Endodermal cell (in vitro differentiated cells): ENCODE results near the gene ESR1. TPM values are rescaled to one million over a fixed set of nuclear protein-coding genes. Genes with fewer than 3 reads are reported as not detected.

Experiments
- DNase-seq: peaks from one replicate; pipeline ENCODE4 v3.0.0-alpha.2; 2017
- H3K27ac ChIP-seq: 2 replicates; pipeline ENCODE4 v1.5.1; 2013; ENCODE audit warnings: mild to moderate bottlenecking, low read depth, low read length, moderate library complexity
- H3K27me3 ChIP-seq: 2 replicates; pipeline ENCODE4 v1.6.1; 2013; ENCODE audit warnings: mild to moderate bottlenecking, low read length, moderate library complexity; ENCODE audit not compliant: insufficient read depth, control insufficient read depth, poor library complexity, severe bottlenecking
- H3K36me3 ChIP-seq: 2 replicates; pipeline ENCODE4 v1.7.0; 2013; ENCODE audit warnings: mild to moderate bottlenecking, low read length, moderate library complexity; ENCODE audit not compliant: control insufficient read depth, insufficient read depth
- H3K4me1 ChIP-seq: one replicate; pipeline ENCODE4 v1.7.0; 2013; ENCODE audit warnings: low read length; ENCODE audit not compliant: control insufficient read depth, insufficient read depth
- H3K4me3 ChIP-seq: 2 replicates; pipeline ENCODE4 v1.5.1; 2013; ENCODE audit warnings: mild to moderate bottlenecking, low read length, moderate library complexity
- H3K9ac ChIP-seq: 2 replicates; pipeline ENCODE4 v1.6.1; 2013; ENCODE audit warnings: mild to moderate bottlenecking, low read length, moderate library complexity; ENCODE audit not compliant: poor library complexity, severe bottlenecking; ENCODE audit errors: extremely low read depth
- H3K9me3 ChIP-seq: 2 replicates; pipeline ENCODE4 v1.6.1; 2013; ENCODE audit warnings: mild to moderate bottlenecking, low read length, moderate library complexity; ENCODE audit not compliant: control insufficient read depth
- H3K27ac Mint-ChIP-seq: 2 replicates; pipeline ENCODE4 v1.8.0; 2020; ENCODE audit warnings: mixed read lengths
- H3K27me3 Mint-ChIP-seq: 2 replicates; pipeline ENCODE4 v1.8.0; 2021; ENCODE audit warnings: mild to moderate bottlenecking, mixed read lengths; ENCODE audit not compliant: insufficient read depth
- H3K36me3 Mint-ChIP-seq: 2 replicates; pipeline ENCODE4 v1.8.0; 2020; ENCODE audit warnings: low read depth, mixed read lengths
- H3K4me1 Mint-ChIP-seq: 2 replicates; pipeline ENCODE4 v1.8.0; 2020; ENCODE audit warnings: mixed read lengths
- H3K4me3 Mint-ChIP-seq: 2 replicates; pipeline ENCODE4 v1.8.0; 2020; ENCODE audit warnings: mild to moderate bottlenecking, moderate library complexity, mixed read lengths
- H3K9me3 Mint-ChIP-seq: 2 replicates; pipeline ENCODE4 v1.8.0; 2020; ENCODE audit warnings: mild to moderate bottlenecking, mixed read lengths
- CTCF ChIP-seq: fragments of 200-600 bp; sonication (generic); conservative IDR thresholded peaks from 2 replicates; pipeline ENCODE4 v1.5.0; 2021; ENCODE audit warnings: antibody characterized with exemption, mild to moderate bottlenecking
- WGBS, 2 experiments: methylation state at CpG; one replicate each; pipeline versions ENCODE4 v1.1.5 to v1.1.7; 2013; ENCODE audit warnings: missing lambda C conversion rate in 2 of 2, mixed read lengths in 1 of 2; ENCODE audit not compliant: insufficient coverage in 1 of 2, insufficient read length in 1 of 2; 5-methylcytosine and 5-hydroxymethylcytosine counted together
- total RNA-seq, 2 donors: library from RNA; stranded (reverse); fragmentation: NEBNext Ultra II Directional in 1 of 2; extraction: Animal tissue kit (Norgen Biotek cat#: 25700) in 1 of 2; gene quantifications; 2 replicates in 1 of 2; 3 replicates in 1 of 2; pipeline ENCODE4 v1.2.1, GENCODE V29; 2021

ESR1 gene
- total RNA-seq, 2 donors from 2014 or later = not detected

- no peak overlapping the region for H3K27ac ChIP-seq
- H3K4me3 Mint-ChIP-seq = no peak overlapping the region
- 86 to 100% methylated on average over 2 of the region's 2 CpGs for WGBS, 2 experiments
These were observed 366.5 kb downstream of the ESR1 start for GRCh38 chr6:152173957-152174356.

GRCh38 chr6:152176268-152176667, 368.8 kb downstream of the ESR1 start:
- peaks cover 4% of the 10 kb centered on the region for H3K36me3 Mint-ChIP-seq
- Histone ChIP-seq H3K4me1 (no peaks in the 10 kb centered on the region), H3K27me3 (no peaks in the 10 kb centered on the region), H3K9me3 (peaks cover 7% of the 10 kb centered on the region), H3K36me3 (peaks cover 4% of the 10 kb centered on the region), H3K27ac (no peak overlapping the region), H3K9ac (no peak overlapping the region), H3K4me3 (no peak overlapping the region)
- WGBS, 2 experiments = 93 to 100% methylated on average over 1 to 4 of the region's 4 CpGs
- H3K4me1 Mint-ChIP-seq = peaks cover 4% of the 10 kb centered on the region
- no peak overlapping the region for H3K27ac Mint-ChIP-seq
- H3K4me3 Mint-ChIP-seq = no peak overlapping the region
- no peak for TF ChIP-seq CTCF
- no peaks in the 10 kb centered on the region for H3K9me3 Mint-ChIP-seq
- no peak for DNase-seq
- no peaks in the 10 kb centered on the region for H3K27me3 Mint-ChIP-seq

More at GRCh38 chr6:152173957-152174356, 366.5 kb downstream of the ESR1 start:
- Mint-ChIP-seq H3K36me3 (peaks cover 4% of the 10 kb centered on the region), H3K27ac (no peak overlapping the region), H3K9me3 (no peaks in the 10 kb centered on the region), H3K27me3 (no peaks in the 10 kb centered on the region), H3K4me1 (peaks cover 4% of the 10 kb centered on the region)
- DNase-seq = no peak
- Histone ChIP-seq H3K9me3 (peaks cover 7% of the 10 kb centered on the region), H3K27me3 (no peaks in the 10 kb centered on the region), H3K4me1 (no peaks in the 10 kb centered on the region), H3K4me3 (no peak overlapping the region), H3K36me3 (peaks cover 4% of the 10 kb centered on the region), H3K9ac (no peak overlapping the region)
- TF ChIP-seq CTCF = no peak
